BLaER1 (cell line): Measurements from ENCODE around the gene PSMC2.

Experiments used
- H3K27ac ChIP-seq: shearing (Covaris generic); formaldehyde crosslinking; 2 replicates; pipeline ENCODE4 v1.8.1; 2022
- H3K27me3 ChIP-seq: shearing (Covaris generic); formaldehyde crosslinking; 2 replicates; pipeline ENCODE4 v1.8.1; 2022
- H3K36me3 ChIP-seq: shearing (Covaris generic); formaldehyde crosslinking; 2 replicates; pipeline ENCODE4 v1.8.1; 2022
- H3K4me1 ChIP-seq: shearing (Covaris generic); formaldehyde crosslinking; 2 replicates; pipeline ENCODE4 v1.8.1; 2022
- H3K4me2 ChIP-seq: shearing (Covaris generic); formaldehyde crosslinking; 2 replicates; pipeline ENCODE4 v1.8.1; 2022
- H3K4me3 ChIP-seq: shearing (Covaris generic); formaldehyde crosslinking; 2 replicates; pipeline ENCODE4 v1.8.1; 2022
- H3K9ac ChIP-seq: shearing (Covaris generic); formaldehyde crosslinking; 2 replicates; pipeline ENCODE4 v1.8.1; 2022
- H3K9me3 ChIP-seq: shearing (Covaris generic); formaldehyde crosslinking; 2 replicates; pipeline ENCODE4 v1.8.1; 2022
- H4K20me1 ChIP-seq: shearing (Covaris generic); formaldehyde crosslinking; 2 replicates; pipeline ENCODE4 v1.8.1; 2022
- Cebpa-rat ChIP-seq: shearing (Covaris generic); IDR thresholded peaks from 2 replicates; pipeline ENCODE4 v1.8.1; 2022

PSMC2 gene

DNA sequence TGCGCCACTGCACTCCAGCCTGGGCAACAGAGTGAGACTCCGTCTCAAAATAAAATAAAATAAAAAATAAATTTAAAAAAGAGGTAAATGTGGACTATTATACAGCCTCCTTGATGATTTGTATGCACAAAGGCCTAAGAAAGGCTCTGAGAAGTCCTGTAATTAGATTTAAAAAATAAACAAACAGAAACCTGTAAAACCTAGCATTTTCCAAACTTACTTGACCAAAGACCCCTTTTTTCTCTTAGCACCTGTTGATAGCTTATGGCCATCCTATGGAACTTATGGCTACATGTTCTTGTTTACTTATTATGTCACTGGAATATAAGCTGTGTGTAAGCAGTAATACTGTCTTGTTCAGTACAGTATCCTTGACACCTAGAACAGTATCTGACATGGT lies 8.6 kb upstream of the PSMC2 start:
- Histone ChIP-seq H3K9ac (no peak overlapping the region), H3K4me1 (peaks cover 31% of the 10 kb centered on the region), H3K27me3 (no peaks in the 10 kb centered on the region), H3K4me2 (no peak overlapping the region), H3K27ac (no peak overlapping the region), H3K9me3 (no peaks in the 10 kb centered on the region), H3K4me3 (no peak overlapping the region), H4K20me1 (peaks cover 92% of the 10 kb centered on the region), H3K36me3 (peaks cover 88% of the 10 kb centered on the region)
- no peak for TF ChIP-seq Cebpa-rat

DNA sequence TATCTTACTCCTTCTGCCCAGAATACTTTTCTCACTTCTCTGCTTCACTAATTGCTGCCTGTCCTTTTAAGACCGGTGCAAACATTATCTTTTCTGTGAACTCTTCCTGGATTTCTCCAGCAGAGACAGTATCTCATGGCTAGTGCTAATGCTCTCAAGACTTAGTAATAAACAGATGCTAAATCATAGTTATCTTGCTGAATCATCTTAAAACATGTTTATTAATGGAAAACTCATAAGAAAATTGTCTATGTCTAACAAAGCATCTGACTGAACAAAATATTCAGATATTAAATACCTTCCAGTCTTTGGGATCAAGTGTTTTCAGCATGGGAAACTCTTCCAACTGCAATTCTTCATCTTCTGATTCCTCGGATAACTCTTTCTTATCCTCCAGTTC lies 6.0 kb upstream of the PSMC2 start:
- H3K27me3 ChIP-seq: no peaks in the 10 kb centered on the region
- peaks cover 62% of the 10 kb centered on the region for H3K36me3 ChIP-seq
- H3K4me3 ChIP-seq: no peak overlapping the region
- H3K4me2 ChIP-seq: peak overlapping the region; percentile 25; the same call in 1 of the 2 replicates
- no peak overlapping the region for H3K9ac ChIP-seq
- no peak overlapping the region for H3K27ac ChIP-seq
- H3K4me1 ChIP-seq: peaks cover 37% of the 10 kb centered on the region
- no peak for TF ChIP-seq Cebpa-rat
- peaks cover 70% of the 10 kb centered on the region for H4K20me1 ChIP-seq
- H3K9me3 ChIP-seq: no peaks in the 10 kb centered on the region

DNA sequence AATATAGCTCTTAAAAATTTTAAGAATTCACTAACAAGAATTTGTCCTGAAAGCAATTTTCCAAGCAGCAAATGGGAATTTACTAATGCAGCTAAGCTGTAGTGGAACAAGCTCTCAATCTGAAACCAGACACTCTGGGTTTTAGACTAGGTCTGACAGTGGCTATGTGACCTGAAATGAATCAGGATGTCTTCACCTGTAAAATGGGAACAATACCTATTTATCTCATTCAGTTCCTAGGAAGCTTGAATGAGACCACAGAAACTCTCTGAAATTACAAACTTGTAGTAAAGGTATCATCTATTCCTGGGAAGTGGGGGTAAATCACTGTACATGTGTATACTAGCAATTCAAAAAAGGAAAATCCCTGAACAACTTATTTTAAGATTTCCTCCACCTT lies 4.1 kb upstream of the PSMC2 start:
- no peak for TF ChIP-seq Cebpa-rat
- Histone ChIP-seq H3K36me3 (peaks cover 43% of the 10 kb centered on the region), H3K4me3 (peak overlapping the region; percentile 84), H3K4me2 (peak overlapping the region; percentile 79), H3K27me3 (no peaks in the 10 kb centered on the region), H3K27ac (peak overlapping the region; percentile 92; the same call in 1 of the 2 replicates), H3K9ac (peak overlapping the region; percentile 91), H4K20me1 (peaks cover 54% of the 10 kb centered on the region), H3K9me3 (no peaks in the 10 kb centered on the region), H3K4me1 (peaks cover 45% of the 10 kb centered on the region)

DNA sequence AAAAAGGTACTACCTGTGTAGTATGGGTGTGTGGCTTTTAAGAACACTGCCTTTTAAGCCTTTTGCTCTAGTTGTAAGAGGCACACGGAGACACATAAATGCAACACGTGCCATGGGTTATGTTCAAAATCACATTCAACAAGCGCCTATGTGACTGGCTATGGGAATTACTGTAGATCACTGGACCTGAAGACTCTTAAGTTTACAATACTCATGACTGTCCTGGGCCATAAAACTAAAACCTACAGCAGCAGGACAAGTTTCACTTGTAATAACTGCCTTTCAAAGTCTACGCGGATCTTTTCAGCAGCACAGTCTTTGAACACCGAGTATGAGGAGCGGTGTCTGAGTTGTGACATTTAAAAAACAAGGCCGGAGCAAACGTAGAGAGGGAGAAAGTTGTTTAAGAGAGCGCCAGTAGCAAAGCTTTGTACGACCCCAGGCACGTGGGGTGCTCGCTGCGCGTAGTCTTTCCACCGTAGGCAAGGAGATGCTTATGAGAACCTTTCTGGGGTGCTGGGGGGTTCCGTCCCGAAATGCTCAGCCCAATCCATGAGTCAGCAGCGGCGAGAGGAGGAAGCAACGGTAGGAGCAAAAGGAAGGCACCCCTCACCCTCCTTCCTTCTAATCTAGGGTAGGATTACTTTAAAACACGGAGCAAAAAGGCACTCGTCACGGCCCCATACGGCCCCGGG lies 3.5 kb upstream of the PSMC2 start:
- Histone ChIP-seq H3K9me3 (no peaks in the 10 kb centered on the region), H3K4me1 (peaks cover 51% of the 10 kb centered on the region), H3K27me3 (no peaks in the 10 kb centered on the region), H3K9ac (peak overlapping the region; percentile 91), H3K4me3 (peak overlapping the region; percentile 84), H3K4me2 (peak overlapping the region; percentile 79), H4K20me1 (peaks cover 54% of the 10 kb centered on the region), H3K36me3 (peaks cover 37% of the 10 kb centered on the region), H3K27ac (peak overlapping the region; percentile 92)
- TF ChIP-seq Cebpa-rat: no peak

DNA sequence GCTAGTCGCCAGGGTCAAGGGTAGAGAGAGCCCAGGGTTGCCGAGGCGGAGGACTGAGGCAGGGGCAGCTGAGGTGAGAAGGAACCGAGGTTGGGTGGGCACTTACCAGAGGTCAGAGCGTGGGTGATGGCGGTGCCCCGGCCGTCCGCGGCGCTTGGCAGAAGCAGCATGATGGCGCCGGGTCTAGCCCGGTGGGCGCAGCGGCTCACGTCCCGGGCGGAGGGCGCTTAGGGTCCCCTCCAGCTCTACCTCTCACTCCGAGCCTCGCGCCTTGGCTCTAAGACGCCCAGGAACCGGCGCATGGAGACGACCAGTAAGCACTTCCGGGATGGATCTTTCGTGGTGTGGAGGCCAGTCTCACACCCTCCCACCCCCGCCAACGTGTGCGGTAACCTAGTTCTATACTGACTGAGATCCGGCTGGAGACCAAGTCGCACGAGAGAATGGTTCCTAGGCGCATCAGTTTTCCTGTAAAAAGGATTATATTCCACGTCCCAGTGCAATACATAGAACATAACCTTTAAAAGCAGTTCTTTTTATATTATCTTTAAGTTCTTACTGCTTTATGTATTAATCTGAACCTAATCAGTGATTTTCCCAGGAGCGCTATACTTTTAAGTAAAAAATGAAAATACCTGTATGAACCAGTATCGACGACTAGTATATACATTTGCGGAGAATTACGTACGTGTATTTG lies 2.8 kb upstream of the PSMC2 start, which contains the start of gene DNAJC2:
Gene DNAJC2, minus strand, starts transcription at position 315 of the 697 bp plus-strand sequence. Its CDS starts 145 bp downstream, at position 170.
- peak within 1 kb of the TSS; percentile 91 for H3K9ac ChIP-seq
- no peaks in the 10 kb centered on the region for H3K9me3 ChIP-seq
- H3K36me3 ChIP-seq: peaks cover 34% of the 10 kb centered on the region
- H3K27me3 ChIP-seq: no peaks in the 10 kb centered on the region
- peak within 1 kb of the TSS; percentile 79 for H3K4me2 ChIP-seq
- H4K20me1 ChIP-seq: peaks cover 54% of the 10 kb centered on the region
- H3K27ac ChIP-seq: peak within 1 kb of the TSS; percentile 92
- H3K4me1 ChIP-seq: peaks cover 58% of the 10 kb centered on the region
- TF ChIP-seq Cebpa-rat: no peak
- H3K4me3 ChIP-seq: peak within 1 kb of the TSS; percentile 84

DNA sequence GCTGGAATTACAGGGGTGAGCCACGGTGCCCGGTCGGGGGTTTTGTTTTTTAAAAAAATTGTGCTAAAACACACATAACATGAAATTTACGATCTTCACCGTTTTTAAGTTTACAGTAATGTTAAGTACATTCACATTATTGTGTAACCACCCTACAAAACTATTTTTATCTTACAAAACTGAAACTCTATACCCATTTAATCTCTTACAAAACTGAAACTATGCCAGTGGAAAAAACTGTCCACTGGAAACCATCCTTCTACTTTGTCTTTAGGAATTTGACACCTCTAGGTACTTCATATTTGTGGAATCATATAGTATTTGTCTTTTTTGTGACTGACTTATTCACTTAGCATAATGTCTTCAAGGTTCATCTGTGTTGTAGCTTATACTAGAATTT lies 1.0 kb upstream of the PSMC2 start:
- peaks cover 62% of the 10 kb centered on the region for H3K4me1 ChIP-seq
- H4K20me1 ChIP-seq: peaks cover 53% of the 10 kb centered on the region
- no peaks in the 10 kb centered on the region for H3K27me3 ChIP-seq
- TF ChIP-seq Cebpa-rat: no peak
- no peak overlapping the region for H3K4me2 ChIP-seq
- H3K9me3 ChIP-seq: no peaks in the 10 kb centered on the region
- no peak overlapping the region for H3K27ac ChIP-seq
- no peak overlapping the region for H3K9ac ChIP-seq
- H3K4me3 ChIP-seq: no peak overlapping the region
- peaks cover 24% of the 10 kb centered on the region for H3K36me3 ChIP-seq

DNA sequence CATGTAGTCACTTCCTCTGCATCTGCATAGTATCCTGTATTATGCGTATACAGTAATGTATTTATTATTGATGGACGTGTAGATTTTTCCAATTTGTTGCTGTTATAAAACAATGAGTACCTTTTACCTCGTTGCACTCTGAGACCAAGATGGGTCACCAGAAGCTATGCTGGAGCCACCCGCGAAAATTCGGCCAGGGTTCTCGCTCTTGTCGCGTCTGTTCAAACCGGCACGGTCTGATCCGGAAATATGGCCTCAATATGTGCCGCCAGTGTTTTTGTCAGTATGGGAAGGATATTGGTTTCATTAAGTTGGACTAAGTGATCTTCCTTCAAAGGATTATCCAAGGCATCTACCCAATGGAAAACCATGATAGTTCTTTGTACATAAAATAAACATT lies 1.0 kb downstream of the PSMC2 start:
- Histone ChIP-seq H3K9ac (peak overlapping the region; percentile 90), H3K4me1 (peaks cover 42% of the 10 kb centered on the region), H3K27me3 (no peaks in the 10 kb centered on the region), H3K9me3 (no peaks in the 10 kb centered on the region), H3K27ac (no peak overlapping the region), H3K36me3 (peaks cover 27% of the 10 kb centered on the region), H4K20me1 (peaks cover 53% of the 10 kb centered on the region), H3K4me3 (peak overlapping the region; percentile 76), H3K4me2 (peak overlapping the region; percentile 88)
- no peak for TF ChIP-seq Cebpa-rat

DNA sequence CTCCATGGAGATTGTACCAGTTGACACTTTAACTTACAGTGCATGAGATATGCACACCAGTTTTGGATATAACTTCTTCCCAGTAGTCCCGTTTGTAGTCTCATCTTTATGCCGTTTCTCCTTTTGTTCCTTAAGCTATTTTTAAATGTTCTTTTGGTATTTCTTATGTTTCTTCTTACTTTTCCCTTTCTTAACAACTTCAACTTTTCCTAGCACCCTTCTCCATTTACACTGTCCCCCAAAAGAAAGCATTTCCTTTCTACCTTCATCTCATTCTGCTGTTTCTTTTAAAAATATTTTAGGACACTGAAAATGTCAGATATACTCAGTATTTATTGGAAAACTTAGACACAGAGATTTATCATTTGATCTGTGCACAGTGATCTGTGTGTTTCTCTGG lies 1.5 kb downstream of the PSMC2 start:
- no peak overlapping the region for H3K9ac ChIP-seq

DNA sequence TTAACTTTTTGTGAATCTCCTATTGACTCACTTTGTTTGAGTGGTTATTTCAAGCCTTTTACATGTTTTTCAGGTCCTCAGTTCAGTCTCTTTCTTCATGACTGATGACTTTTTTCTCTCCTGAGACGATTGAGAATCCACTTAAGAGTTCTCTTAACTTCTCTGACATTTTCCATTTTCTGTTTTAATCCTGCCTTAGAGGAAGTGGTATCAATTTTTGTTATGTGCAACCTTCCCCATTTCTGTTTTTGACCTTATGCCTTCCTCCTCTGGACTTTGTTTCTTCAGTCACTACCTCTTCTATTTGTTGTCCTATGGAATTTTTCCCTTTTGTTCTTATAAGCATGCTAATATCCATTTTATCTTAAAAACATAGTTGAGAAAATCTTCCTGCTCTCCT lies 2.4 kb downstream of the PSMC2 start:
- Histone ChIP-seq H3K9me3 (no peaks in the 10 kb centered on the region), H3K4me2 (peak overlapping the region; percentile 88), H3K9ac (no peak overlapping the region), H3K27ac (no peak overlapping the region), H3K36me3 (peaks cover 35% of the 10 kb centered on the region), H4K20me1 (peaks cover 54% of the 10 kb centered on the region), H3K4me1 (peaks cover 38% of the 10 kb centered on the region), H3K27me3 (no peaks in the 10 kb centered on the region), H3K4me3 (no peak overlapping the region)
- no peak for TF ChIP-seq Cebpa-rat

More for the DNA sequence above, 1.5 kb downstream of the PSMC2 start:
- Histone ChIP-seq H4K20me1 (peaks cover 54% of the 10 kb centered on the region), H3K27me3 (no peaks in the 10 kb centered on the region), H3K4me1 (peaks cover 38% of the 10 kb centered on the region), H3K36me3 (peaks cover 28% of the 10 kb centered on the region), H3K4me3 (peak overlapping the region; percentile 76), H3K27ac (no peak overlapping the region), H3K4me2 (peak overlapping the region; percentile 88), H3K9me3 (no peaks in the 10 kb centered on the region)
- no peak for TF ChIP-seq Cebpa-rat

DNA sequence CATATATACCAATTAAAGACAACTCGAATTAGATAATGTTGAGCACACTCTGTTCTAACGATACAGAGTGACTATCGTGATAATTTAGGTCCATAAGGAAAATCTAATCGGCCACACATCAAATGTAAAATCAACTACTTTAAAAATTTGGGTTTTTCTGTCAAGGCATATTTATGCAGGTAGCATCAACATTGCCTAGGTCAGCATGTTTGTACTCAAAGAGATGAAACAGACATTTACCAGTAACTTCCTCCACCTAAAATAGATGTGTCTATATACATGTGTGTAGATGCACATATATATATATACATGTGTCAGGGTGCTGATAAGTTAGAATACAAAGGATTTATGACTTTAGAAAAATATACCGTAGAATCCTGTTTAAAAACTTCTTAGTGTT lies 22.0 kb downstream of the PSMC2 start:
- H3K4me2 ChIP-seq: no peak overlapping the region
- H4K20me1 ChIP-seq: no peaks in the 10 kb centered on the region; the same call in 1 of the 2 replicates
- H3K27ac ChIP-seq: no peak overlapping the region
- H3K4me1 ChIP-seq: no peaks in the 10 kb centered on the region
- H3K36me3 ChIP-seq: peaks cover 56% of the 10 kb centered on the region
- H3K9ac ChIP-seq: no peak overlapping the region
- no peak overlapping the region for H3K4me3 ChIP-seq
- no peaks in the 10 kb centered on the region for H3K27me3 ChIP-seq
- no peak for TF ChIP-seq Cebpa-rat
- H3K9me3 ChIP-seq: no peaks in the 10 kb centered on the region
